SK-N-SH (cell line): Measurements from ENCODE around the gene SLC24A4. TPM values are rescaled to one million over a fixed set of nuclear protein-coding genes. Genes with fewer than 3 reads are reported as not detected.

Source experiments
- CTCF ChIA-PET: fragments of 300-600, 350-600 bp; formaldehyde crosslinking; extraction: SDS; loops from one replicate; lab custom pipeline; 2021; lab: Yijun Ruan, JAX
- POLR2A ChIA-PET: fragments of 350-600 bp; sonication (Branson Sonifier 250); formaldehyde crosslinking; extraction: SDS; loops from one replicate; lab custom pipeline; 2020; ENCODE audit warnings: antibody characterized with exemption, inconsistent platforms; lab: Yijun Ruan, JAX
- DNase-seq: peaks from one replicate; pipeline ENCODE4 v3.0.0; 2012
- H2AFZ ChIP-seq: fragments of 200-600 bp; sonication (generic); 2 replicates; pipeline ENCODE4 v1.8.1; 2016; ENCODE audit warnings: antibody characterized with exemption, mild to moderate bottlenecking, low read depth
- H3F3A ChIP-seq: fragments of 200-600 bp; sonication (generic); replicated peaks from 2 replicates; pipeline ENCODE3; 2016; ENCODE audit warnings: antibody characterized with exemption, mild to moderate bottlenecking; ENCODE audit not compliant: insufficient read depth
- H3K27ac ChIP-seq, 2 experiments: fragments of 200-500 bp in 1 of 2; fragments of 200-600 bp in 1 of 2; sonication (Bioruptor generic) in 1 of 2; sonication (generic), shearing (Covaris generic) in 1 of 2; 2 replicates each; pipeline versions ENCODE4 v1.5.1 to v1.6.1; 2014 to 2016; ENCODE audit warnings: low read depth in 2 of 2, inconsistent platforms in 1 of 2, low read length in 1 of 2, mild to moderate bottlenecking in 1 of 2, mixed read lengths in 1 of 2
- H3K27me3 ChIP-seq: fragments of 200-600 bp; sonication (generic), shearing (Covaris generic); 2 replicates; pipeline ENCODE4 v1.6.1; 2016; ENCODE audit warnings: mixed run types; ENCODE audit not compliant: insufficient read depth
- H3K36me3 ChIP-seq, 2 experiments: fragments of 200-500 bp in 1 of 2; fragments of 200-600 bp in 1 of 2; sonication (Bioruptor generic) in 1 of 2; sonication (generic) in 1 of 2; replicated peaks in 1 of 2; 2 replicates each; pipeline versions ENCODE3 to v1.5.1; 2014 to 2016; ENCODE audit warnings: low read length in 1 of 2, mild to moderate bottlenecking in 1 of 2; ENCODE audit not compliant: insufficient read depth in 2 of 2, control insufficient read depth in 1 of 2
- H3K4me1 ChIP-seq, 2 experiments: fragments of 200-500 bp in 1 of 2; fragments of 200-600 bp in 1 of 2; sonication (Bioruptor generic) in 1 of 2; sonication (generic), shearing (Covaris generic) in 1 of 2; 2 replicates each; pipeline versions ENCODE4 v1.5.1 to v1.6.1; 2014 to 2016; ENCODE audit warnings: low read depth in 1 of 2, low read length in 1 of 2, mixed run types in 1 of 2; ENCODE audit not compliant: insufficient read depth in 2 of 2, control insufficient read depth in 1 of 2
- H3K4me2 ChIP-seq: fragments of 200-600 bp; sonication (generic), shearing (Covaris generic); 2 replicates; pipeline ENCODE4 v1.6.1; 2017; ENCODE audit warnings: mixed run types
- H3K4me3 ChIP-seq, 2 experiments: fragments of 200-500 bp in 1 of 2; fragments of 200-600 bp in 1 of 2; sonication (Bioruptor generic) in 1 of 2; sonication (generic), shearing (Covaris generic) in 1 of 2; 2 replicates each; pipeline versions ENCODE4 v1.5.1 to v1.8.1; 2014 to 2016; ENCODE audit warnings: low read depth in 2 of 2, inconsistent platforms in 1 of 2, low read length in 1 of 2, mild to moderate bottlenecking in 1 of 2, mixed read lengths in 1 of 2, moderate library complexity in 1 of 2
- H3K79me2 ChIP-seq: fragments of 200-600 bp; sonication (generic); 2 replicates; pipeline ENCODE4 v1.8.1; 2017; ENCODE audit warnings: mild to moderate bottlenecking; ENCODE audit not compliant: insufficient read depth
- H3K9ac ChIP-seq: fragments of 200-600 bp; sonication (generic); 2 replicates; pipeline ENCODE4 v1.6.1; 2017; ENCODE audit warnings: mixed run types
- H3K9me2 ChIP-seq: fragments of 200-600 bp; sonication (generic); 2 replicates; pipeline ENCODE4 v1.6.1; 2017; ENCODE audit warnings: mixed run types
- H3K9me3 ChIP-seq: fragments of 200-600 bp; sonication (generic); 2 replicates; pipeline ENCODE4 v1.6.1; 2017; ENCODE audit warnings: mixed run types, mild to moderate bottlenecking, moderate library complexity
- H4K20me1 ChIP-seq: fragments of 200-600 bp; sonication (generic); 2 replicates; pipeline ENCODE4 v1.6.1; 2017; ENCODE audit warnings: mild to moderate bottlenecking, mixed run types; ENCODE audit not compliant: insufficient read depth
- EZH2phosphoT487 ChIP-seq: fragments of 200-600 bp; sonication (generic); IDR thresholded peaks from 2 replicates; pipeline ENCODE4 v1.6.1; 2017; ENCODE audit warnings: low read depth, mixed run types, mild to moderate bottlenecking, antibody characterized with exemption, moderate library complexity, borderline replicate concordance
- FOSL2 ChIP-seq: IDR thresholded peaks from 2 replicates; pipeline ENCODE4 v1.4.0; 2012; ENCODE audit warnings: low read depth, mild to moderate bottlenecking, moderate library complexity, borderline replicate concordance
- FOXJ3 ChIP-seq: sonication (generic); formaldehyde crosslinking; IDR thresholded peaks from 2 replicates; pipeline ENCODE4 v1.5.1; 2020; ENCODE audit warnings: mild to moderate bottlenecking, missing genetic modification reagents
- GATA2 ChIP-seq: sonication (generic); formaldehyde crosslinking; IDR thresholded peaks from 2 replicates; pipeline ENCODE4 v1.5.0; 2020; ENCODE audit warnings: mild to moderate bottlenecking, missing genetic modification reagents
- MEF2A ChIP-seq: IDR thresholded peaks from 2 replicates; pipeline ENCODE4 v1.4.0; 2012; ENCODE audit warnings: low read depth, borderline replicate concordance
- MXI1 ChIP-seq: IDR thresholded peaks from 2 replicates; pipeline ENCODE4 v1.6.1; 2012; ENCODE audit warnings: mild to moderate bottlenecking, low read depth, low read length, improper control_type of control experiment
- RCOR1 ChIP-seq: fragments of 150-350 bp; IDR thresholded peaks from 2 replicates; pipeline ENCODE4 v1.6.1; 2017; ENCODE audit warnings: antibody characterized with exemption, low read length
- RFX5 ChIP-seq: IDR thresholded peaks from 2 replicates; pipeline ENCODE4 v1.6.1; 2012; ENCODE audit warnings: mild to moderate bottlenecking, improper control_type of control experiment, low read length
- SIN3A ChIP-seq: IDR thresholded peaks from 2 replicates; pipeline ENCODE4 v1.6.1; 2012; ENCODE audit warnings: low read depth, mild to moderate bottlenecking, low read length, moderate library complexity, borderline replicate concordance
- TAF1 ChIP-seq: IDR thresholded peaks from 2 replicates; pipeline ENCODE4 v1.6.1; 2012; ENCODE audit warnings: low read depth, mild to moderate bottlenecking, low read length, moderate library complexity, borderline replicate concordance
- TEAD4 ChIP-seq: IDR thresholded peaks from 2 replicates; pipeline ENCODE4 v1.4.0; 2012; ENCODE audit warnings: mild to moderate bottlenecking, borderline replicate concordance; ENCODE audit not compliant: insufficient read depth
- YY1 ChIP-seq: IDR thresholded peaks from 2 replicates; pipeline ENCODE4 v1.4.0; 2012; ENCODE audit warnings: low read depth, mild to moderate bottlenecking
- WGBS: methylation state at CpG from one replicate; pipeline ENCODE4 v1.1.6; 2017; ENCODE audit warnings: low lambda C conversion rate; 5-methylcytosine and 5-hydroxymethylcytosine counted together
- polyA plus RNA-seq, 3 experiments: library from polyadenylated mRNA; depleted of rRNA; stranded (reverse); fragments of >200 nt; gene quantifications; 2 replicates each; pipeline ENCODE4 v1.2.3, GENCODE V29; 2012
- TF ChIP-seq, protein P1 (sequence below): fragments of 200-600 bp; sonication (generic); IDR thresholded peaks from 2 replicates; pipeline ENCODE4 v1.6.1; 2017; ENCODE audit warnings: antibody characterized with exemption, mild to moderate bottlenecking, moderate library complexity
- TF ChIP-seq, protein P2 (sequence below): IDR thresholded peaks from 2 replicates; pipeline ENCODE4; 2012
- TF ChIP-seq, protein P3 (sequence below): fragments of 150-350 bp; IDR thresholded peaks from 2 replicates; pipeline ENCODE4 v1.6.1; 2017; ENCODE audit warnings: antibody characterized with exemption, low read length, low read depth, borderline replicate concordance

The SLC24A4 gene
- polyA plus RNA-seq, 1 of the 3 experiments (the other 2 are of a cell fraction), result 0.07 TPM

DNA sequence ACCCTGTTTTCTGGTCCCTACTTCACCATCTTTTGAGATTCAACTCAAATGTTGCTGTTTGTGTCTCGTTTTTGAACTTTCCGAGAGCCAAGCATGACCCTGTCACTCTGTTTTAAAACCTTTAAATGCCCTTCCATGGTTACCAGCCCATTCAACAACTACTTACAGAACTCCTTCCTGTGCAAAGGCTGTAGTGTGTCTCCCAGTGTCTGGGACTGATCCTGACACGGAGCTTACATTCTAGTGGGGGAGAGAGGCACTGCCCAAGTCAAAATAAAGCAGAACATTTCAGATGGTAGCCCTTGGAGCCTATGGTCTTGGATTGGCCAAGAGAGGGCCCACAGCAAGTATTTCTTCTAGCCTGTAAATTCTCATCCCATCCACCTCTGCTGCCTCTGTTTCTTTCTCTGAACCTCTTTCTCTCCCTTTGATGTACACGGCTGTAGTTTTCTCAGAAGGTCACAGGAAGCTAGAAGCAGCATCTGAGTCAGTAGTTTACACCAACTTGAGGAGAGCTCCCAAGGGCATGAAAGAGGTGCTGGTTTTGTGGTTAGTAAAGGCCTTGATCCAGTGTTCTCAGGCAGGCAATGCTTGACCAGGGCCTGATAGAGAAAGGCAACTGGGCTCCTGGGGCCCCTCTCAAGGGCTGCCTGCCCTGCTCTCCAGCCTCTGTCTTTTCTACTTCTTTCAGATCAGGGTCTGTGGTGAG lies 42.3 kb upstream of the SLC24A4 start:
- H4K20me1 ChIP-seq, result no peaks in the 10 kb centered on the region
- no peak for DNase-seq
- ChIA-PET CTCF (no interaction called here), POLR2A (no interaction called here)
- 5% methylated on average over 4 of the region's 4 CpGs for WGBS
- H3K4me1 ChIP-seq, result no peaks in the 10 kb centered on the region
- no peaks in the 10 kb centered on the region for H3K9me3 ChIP-seq
- H3K4me2 ChIP-seq, result no peak overlapping the region
- no peak overlapping the region for H3K4me3 ChIP-seq
- no peak overlapping the region for H3K27ac ChIP-seq
- H3K36me3 ChIP-seq, result no peaks in the 10 kb centered on the region
- no peak overlapping the region for H3K9ac ChIP-seq
- no peak overlapping the region for H2AFZ ChIP-seq
- no peaks in the 10 kb centered on the region for H3K79me2 ChIP-seq
- no peaks in the 10 kb centered on the region for H3K9me2 ChIP-seq
- peaks cover 17% of the 10 kb centered on the region for H3K27me3 ChIP-seq
- H3F3A ChIP-seq, result no peaks in the 10 kb centered on the region
- TF ChIP-seq, protein P1, sequence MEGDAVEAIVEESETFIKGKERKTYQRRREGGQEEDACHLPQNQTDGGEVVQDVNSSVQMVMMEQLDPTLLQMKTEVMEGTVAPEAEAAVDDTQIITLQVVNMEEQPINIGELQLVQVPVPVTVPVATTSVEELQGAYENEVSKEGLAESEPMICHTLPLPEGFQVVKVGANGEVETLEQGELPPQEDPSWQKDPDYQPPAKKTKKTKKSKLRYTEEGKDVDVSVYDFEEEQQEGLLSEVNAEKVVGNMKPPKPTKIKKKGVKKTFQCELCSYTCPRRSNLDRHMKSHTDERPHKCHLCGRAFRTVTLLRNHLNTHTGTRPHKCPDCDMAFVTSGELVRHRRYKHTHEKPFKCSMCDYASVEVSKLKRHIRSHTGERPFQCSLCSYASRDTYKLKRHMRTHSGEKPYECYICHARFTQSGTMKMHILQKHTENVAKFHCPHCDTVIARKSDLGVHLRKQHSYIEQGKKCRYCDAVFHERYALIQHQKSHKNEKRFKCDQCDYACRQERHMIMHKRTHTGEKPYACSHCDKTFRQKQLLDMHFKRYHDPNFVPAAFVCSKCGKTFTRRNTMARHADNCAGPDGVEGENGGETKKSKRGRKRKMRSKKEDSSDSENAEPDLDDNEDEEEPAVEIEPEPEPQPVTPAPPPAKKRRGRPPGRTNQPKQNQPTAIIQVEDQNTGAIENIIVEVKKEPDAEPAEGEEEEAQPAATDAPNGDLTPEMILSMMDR, result no peak

DNA sequence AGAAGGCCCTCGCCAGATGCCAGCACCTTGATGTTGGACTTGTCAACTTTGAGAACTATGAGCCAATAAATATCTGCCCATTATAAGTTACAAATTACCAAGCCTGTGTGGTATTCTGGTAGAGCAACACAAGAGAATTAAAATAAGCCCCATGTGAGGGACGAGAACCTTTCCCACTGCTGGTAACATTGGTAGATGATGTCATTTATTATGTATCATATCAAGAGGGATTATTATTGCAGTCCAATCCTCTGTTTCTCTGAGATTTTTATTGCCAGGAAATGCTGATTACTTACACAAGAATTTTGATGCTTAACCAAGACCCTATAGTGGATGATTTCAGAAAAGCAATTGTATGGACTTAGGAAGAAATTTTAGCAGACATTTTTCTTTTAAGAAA lies 40.3 kb upstream of the SLC24A4 start:
- H3K9me2 ChIP-seq, result no peaks in the 10 kb centered on the region
- H4K20me1 ChIP-seq, result no peaks in the 10 kb centered on the region
- H3K4me2 ChIP-seq, result no peak overlapping the region
- no peak overlapping the region for H3K27ac ChIP-seq
- no peak for DNase-seq
- no peaks in the 10 kb centered on the region for H3F3A ChIP-seq
- H3K9ac ChIP-seq, result no peak overlapping the region
- no peaks in the 10 kb centered on the region for H3K9me3 ChIP-seq
- peaks cover 21% of the 10 kb centered on the region for H3K27me3 ChIP-seq
- H3K36me3 ChIP-seq, result no peaks in the 10 kb centered on the region
- no peaks in the 10 kb centered on the region for H3K4me1 ChIP-seq
- TF ChIP-seq GATA2 (no peak), MXI1 (no peak), MEF2A (no peak), FOSL2 (no peak), RFX5 (no peak), TAF1 (no peak), FOXJ3 (no peak), RCOR1 (no peak), TEAD4 (no peak), SIN3A (no peak), EZH2phosphoT487 (no peak), YY1 (no peak)
- TF ChIP-seq, protein P2, sequence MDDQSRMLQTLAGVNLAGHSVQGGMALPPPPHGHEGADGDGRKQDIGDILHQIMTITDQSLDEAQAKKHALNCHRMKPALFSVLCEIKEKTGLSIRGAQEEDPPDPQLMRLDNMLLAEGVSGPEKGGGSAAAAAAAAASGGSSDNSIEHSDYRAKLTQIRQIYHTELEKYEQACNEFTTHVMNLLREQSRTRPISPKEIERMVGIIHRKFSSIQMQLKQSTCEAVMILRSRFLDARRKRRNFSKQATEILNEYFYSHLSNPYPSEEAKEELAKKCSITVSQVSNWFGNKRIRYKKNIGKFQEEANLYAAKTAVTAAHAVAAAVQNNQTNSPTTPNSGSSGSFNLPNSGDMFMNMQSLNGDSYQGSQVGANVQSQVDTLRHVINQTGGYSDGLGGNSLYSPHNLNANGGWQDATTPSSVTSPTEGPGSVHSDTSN, result no peak
- TF ChIP-seq, protein P1, result no peak
- TF ChIP-seq, protein P3, sequence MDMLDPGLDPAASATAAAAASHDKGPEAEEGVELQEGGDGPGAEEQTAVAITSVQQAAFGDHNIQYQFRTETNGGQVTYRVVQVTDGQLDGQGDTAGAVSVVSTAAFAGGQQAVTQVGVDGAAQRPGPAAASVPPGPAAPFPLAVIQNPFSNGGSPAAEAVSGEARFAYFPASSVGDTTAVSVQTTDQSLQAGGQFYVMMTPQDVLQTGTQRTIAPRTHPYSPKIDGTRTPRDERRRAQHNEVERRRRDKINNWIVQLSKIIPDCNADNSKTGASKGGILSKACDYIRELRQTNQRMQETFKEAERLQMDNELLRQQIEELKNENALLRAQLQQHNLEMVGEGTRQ, result no peak
- POLR2A ChIA-PET, result no interaction called here
- no peaks in the 10 kb centered on the region for H3K79me2 ChIP-seq
- CTCF ChIA-PET, result no interaction called here
- WGBS, result 13% methylated on average over 2 of the region's 2 CpGs
- no peak overlapping the region for H2AFZ ChIP-seq
- no peak overlapping the region for H3K4me3 ChIP-seq
